Transverse colon (tissue), 3 donors: ENCODE data around the gene CYSTM1.

Source experiments
- EP300 ChIP-seq: sonication (generic); formaldehyde crosslinking; IDR thresholded peaks from one replicate; pipeline ENCODE4 v1.6.1; 2017; ENCODE audit warnings: antibody characterized with exemption, low read depth
- POLR2AphosphoS5 ChIP-seq, 3 donors: sonication (generic); formaldehyde crosslinking; IDR thresholded peaks; one replicate each; pipeline ENCODE4 v1.6.1; 2016; ENCODE audit warnings: antibody characterized with exemption in 3 of 3

GRCh38 chr5:140196115-140196814 lies 21.3 kb downstream of the CYSTM1 start:
- no peak for TF ChIP-seq POLR2AphosphoS5 (IDR thresholded peaks at IDR 0.05)
- no peak for TF ChIP-seq EP300
